Left kidney (tissue), 2 donors: ENCODE data around the gene ZDHHC3. TPM values are rescaled to one million over a fixed set of nuclear protein-coding genes. Genes with fewer than 3 reads are reported as not detected.
A peak's percentile ranks its signal among the peaks of the same experiment; 100 is the strongest.
"Not testable (repeated sequence)": the region's sequence is repeated elsewhere in the genome, so short reads cannot be mapped to it uniquely, and the experiment has no call there.

ENCODE experiments used
- DNase-seq: peaks from one replicate; pipeline ENCODE4 v3.0.0-alpha.2; 2013
- polyA plus RNA-seq: library from polyadenylated mRNA; unstranded; fragments of 120-200 nt; gene quantifications from one replicate; pipeline ENCODE4 v1.2.1, GENCODE V29; 2013; ENCODE audit not compliant: insufficient read length

ZDHHC3 gene
- polyA plus RNA-seq, 1 donor = 93.8 TPM

DNA sequence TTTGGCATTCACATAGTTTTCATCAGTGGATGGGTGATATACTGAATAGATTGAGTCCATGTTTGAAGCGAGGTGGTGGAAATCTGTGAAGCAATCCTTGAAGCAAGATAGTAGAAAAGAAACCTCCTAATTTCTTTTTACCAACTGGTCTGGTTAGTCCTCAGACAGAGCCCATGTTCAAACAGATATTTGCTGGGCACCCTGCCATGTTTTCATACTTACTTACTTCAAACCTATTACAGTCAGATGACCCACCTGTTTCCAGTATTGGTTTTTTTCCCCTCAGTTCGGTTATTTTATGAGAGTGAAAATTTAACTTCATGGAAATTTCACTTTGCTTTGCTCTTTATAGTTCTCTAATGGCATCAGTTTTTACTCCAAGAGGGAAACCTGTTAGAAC, 23.8 kb upstream of the ZDHHC3 start:
- DNase-seq = no peak

DNA sequence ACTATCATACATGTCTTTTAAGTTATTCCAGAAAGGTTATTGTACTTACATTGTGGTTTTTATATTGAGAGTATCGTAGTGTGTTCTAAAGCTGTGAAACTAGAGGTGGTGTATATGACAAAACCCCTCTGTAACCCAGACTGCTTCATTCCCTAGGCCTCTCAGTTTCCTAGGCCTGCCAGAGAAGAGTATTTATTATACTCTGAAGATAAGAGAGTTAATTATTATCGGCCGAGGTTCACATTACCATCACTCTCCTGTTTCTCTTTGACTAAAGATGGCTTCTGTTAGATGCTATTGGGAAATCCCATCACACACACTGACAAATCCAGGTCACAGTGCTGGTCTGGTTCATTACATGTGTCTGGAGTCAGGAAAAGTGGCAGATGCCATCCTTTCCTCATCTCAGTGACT, 20.6 kb upstream of the ZDHHC3 start:
- DNase-seq = no peak

DNA sequence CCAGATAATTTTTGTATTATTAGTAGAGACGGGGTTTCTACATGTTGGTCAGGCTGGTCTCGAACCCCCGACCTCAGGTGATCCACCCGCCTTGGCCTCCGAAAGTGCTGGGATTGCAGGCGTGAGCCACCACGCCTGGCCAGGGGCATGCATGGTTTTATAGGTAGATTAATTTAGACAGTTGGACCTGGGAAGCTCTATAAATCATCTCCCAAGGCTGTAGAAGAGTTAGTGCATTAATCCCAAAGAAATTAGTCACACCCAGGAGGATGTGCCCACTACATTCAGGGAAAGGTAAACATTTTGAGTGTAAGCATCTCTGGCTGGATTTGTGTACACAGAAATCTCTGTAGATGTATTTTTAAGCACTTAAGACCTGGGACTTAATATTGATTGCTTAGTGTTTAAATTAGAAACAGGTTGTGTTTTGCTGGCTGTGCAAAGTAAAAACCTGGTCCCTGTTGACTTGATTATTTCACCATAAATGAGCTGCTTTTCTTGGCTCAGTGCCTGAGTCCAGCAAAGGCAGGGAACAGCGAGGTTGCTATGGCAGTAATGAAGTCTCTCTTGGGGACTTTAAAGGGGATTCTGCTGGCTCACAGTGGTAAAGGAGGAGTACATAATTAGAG, 19.3 kb upstream of the ZDHHC3 start:
- DNase-seq = peak; percentile 69

DNA sequence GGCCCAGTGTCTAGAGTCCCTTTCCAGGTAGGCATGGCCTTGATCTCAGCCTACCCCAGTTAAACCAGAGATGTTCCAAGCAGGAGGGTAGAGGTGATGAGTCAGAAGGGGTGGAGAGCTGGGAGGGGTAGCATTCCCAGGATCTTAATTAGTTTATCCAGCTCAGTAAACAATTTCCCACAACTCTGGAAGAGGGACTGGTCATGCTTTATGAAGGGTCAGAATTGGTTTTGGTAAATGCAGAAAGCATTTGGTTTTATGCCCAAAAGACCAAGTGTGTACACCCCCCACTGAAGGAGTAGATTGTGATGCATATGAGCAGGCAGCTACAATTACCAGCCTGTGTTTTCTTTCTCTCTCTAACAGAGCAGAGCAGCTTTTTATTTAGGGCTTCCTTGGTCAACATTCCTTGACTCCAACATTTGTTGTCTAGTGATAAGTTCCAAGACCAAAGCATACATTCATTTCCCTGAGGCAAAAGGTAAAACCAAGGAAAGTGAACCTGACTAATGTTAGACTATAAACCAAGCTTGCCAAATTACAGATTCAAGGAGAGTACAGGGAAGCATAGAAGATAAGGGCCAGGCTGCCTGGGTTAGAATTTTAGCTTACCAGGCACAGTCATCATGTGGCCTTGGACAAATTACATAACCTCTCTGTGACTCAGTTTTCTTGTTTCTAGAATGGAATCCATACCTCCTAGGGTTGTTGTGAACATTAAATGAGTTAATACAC, 17.7 kb upstream of the ZDHHC3 start:
- DNase-seq = no peak

DNA sequence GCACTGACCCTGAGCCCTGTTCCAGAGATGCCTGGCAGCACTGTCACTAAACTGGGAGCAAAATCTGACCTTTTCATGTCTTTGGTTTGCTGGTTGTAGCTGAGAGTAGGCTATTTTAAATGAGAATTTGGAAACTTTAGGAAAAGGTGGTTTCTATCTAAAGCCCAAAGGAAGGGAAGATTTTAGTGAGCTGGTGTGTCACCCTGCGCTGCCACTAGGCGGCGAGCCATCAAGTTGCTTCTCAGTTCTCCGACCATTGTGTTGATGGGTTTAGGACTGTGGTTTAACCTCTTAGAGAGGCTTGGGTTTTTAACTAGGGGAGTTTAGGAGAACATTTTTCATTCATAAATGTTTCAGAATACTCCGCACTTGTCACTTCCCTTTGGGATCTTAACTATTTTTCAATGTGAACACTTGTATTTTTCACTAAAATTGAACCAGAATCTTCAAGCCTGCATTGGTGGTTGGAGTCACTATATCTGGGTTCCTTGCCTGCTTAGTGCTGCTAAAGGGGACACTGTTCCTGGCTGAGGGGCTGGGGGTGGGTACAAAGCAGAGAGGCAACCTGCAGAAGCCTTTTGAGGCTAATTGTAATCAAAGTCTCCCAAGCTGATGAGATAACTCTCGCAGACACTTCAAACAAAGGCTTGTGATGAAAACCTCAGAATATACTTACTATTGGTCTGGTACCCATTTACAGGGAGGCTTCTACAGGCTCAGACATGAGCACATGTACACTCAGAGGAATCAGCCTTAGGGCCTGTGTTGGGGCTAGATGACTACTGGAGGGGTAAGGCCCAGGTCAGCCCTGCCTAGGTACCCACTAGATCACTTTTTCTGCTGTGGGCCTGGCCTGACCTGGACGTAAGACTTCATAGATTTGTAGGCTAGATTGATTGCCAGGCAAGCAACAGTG, 16.8 kb upstream of the ZDHHC3 start:
- no peak for DNase-seq

DNA sequence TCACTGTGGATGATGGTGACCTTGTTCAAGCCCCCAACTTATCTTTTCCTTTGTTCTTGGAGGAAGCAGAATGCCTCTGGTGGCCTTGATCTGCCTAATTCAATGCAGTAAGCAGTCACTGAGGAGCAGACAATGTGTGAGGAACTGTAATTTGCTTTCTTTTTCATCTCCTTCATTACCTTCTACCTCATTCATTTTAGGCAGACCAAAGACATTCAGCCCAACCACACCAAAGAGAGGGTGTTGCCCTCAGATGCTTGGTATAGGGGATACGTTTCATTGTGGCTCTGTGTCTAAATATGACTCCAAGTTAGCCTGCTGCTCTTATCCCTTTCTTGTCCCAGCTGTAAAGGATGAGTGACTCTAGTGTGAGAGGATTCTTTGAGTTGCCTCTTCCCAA, 15.4 kb upstream of the ZDHHC3 start:
- no peak for DNase-seq

DNA sequence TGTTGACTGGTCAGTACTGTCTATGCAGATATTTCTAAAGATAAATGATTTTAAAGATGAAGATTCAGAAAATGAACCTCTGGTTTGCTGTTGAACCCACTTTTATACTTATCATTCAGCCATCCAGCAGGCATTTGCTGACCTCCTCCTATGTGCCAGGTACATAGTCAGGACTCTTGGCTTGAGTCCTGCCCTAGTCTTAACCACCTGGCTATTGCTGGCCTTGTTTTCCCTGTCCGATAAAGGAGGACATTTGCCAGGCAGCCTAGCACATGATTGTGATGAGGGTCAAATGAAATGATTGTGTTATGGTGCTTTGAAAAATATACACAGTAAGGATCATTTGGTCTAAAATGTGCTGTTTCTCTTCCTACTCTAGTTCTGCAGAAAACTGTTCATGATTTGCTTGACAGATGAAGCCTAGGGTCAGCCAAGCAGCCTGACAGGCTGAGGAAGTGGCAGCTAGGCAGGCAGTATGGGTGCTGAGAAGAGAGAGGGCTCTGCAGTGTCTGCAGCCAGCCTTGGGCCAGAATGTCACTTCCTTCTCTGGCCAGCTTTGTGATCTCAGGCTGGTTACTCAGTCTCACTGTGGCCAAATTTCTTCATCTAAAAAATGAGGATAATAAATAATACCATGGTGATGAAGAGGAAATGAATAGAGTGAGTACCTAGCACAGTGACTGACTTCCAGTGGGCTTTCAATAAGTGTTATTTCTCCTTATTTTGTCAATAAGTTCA, 13.8 kb upstream of the ZDHHC3 start:
- no peak for DNase-seq

DNA sequence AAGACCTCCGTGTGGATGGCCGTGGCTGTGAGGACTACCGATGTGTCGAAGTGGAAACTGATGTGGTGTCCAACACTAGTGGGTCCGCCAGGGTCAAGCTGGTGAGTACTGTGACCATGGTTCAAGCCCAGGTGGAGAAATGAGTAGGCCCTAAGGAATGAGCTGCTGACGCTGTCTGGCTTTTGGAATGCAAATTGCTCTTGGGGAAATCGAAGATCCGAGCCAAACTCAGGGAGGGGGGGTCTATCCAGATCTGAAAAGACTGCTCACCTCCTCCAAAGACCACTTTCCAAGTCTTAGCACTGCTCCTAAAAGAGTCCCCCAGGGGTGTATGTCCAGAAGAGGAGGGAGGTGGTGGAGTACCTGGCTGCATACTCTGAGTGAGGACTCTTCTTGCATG, 13.2 kb upstream of the ZDHHC3 start:
- no peak for DNase-seq

DNA sequence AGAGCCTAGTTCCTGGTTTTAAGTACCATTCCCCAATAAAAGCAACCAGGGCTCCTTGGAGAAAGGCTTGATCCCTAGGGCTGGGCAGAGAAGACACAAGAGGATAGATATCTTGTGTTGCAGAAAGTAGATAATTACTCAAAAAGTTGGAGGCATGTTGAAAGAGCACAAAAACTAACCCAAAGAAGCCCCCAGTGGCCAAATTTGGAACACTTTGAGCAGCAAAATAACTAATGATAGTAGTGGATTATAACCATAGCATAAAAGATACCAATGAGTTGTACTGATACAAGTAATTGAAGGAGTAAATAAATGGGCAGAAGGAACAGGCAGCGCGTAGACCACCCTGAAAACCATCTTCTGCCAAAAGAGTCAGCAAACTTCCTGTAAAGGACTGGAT, 12.1 kb upstream of the ZDHHC3 start:
- DNase-seq = no peak

DNA sequence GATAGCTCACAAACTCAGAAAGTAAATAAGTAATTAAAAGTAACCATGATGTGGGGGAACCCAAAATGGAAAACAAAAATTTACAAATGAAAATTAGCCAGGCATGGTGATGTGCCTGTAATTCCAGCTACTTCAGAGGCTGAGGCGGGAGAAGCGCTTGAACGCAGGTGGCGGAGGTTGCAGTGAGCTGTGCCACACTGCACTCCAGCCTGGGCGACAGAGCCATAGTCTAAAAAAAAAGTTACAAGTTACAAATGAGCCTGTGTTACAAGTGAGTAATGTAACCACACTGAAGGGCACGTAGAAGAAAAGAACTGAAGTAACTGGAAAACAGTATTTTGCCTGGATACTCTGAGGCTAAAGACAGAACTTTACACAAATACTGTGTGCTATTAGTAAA, 11.4 kb upstream of the ZDHHC3 start:
- DNase-seq = no peak

DNA sequence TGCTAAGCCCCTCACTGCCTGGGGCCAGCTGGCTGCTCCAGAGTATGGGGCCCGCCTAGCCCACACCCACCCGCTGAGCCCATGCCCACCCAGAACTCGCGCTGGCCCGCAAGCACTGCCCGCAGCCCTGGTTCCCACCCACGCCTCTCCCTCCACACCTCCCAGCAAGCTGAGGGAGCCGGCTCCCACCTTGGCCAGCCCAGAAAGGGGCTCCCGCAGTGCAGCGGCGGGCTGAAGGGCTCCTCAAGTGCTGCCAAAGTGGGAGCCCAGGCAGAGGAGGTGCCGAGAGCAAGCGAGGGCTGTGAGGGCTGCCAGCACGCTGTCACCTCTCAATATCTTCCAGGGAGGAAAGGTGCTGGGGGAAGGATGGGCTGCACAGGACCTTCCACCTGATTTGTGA, 10.4 kb upstream of the ZDHHC3 start:
- DNase-seq = not testable (repeated sequence)

DNA sequence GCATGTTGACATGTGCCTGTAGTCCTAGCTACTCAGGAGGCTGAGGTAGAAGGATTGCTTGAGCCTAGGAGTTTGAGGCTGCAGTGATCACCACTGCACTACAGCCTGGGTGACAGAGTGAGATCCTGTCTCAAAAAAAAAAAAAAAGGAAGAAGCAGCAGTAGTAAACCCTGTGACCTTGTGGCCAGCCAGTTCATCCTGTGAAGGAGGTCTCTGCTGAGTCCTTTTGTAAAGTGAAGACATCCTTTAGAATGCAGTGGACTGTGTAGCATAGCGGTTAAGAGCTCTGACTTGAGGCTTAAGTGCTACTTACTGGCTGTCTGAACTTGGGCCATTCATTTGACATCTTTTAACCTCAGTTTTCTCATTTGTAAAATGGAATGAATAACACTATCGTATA, 8.4 kb upstream of the ZDHHC3 start:
- DNase-seq = no peak

DNA sequence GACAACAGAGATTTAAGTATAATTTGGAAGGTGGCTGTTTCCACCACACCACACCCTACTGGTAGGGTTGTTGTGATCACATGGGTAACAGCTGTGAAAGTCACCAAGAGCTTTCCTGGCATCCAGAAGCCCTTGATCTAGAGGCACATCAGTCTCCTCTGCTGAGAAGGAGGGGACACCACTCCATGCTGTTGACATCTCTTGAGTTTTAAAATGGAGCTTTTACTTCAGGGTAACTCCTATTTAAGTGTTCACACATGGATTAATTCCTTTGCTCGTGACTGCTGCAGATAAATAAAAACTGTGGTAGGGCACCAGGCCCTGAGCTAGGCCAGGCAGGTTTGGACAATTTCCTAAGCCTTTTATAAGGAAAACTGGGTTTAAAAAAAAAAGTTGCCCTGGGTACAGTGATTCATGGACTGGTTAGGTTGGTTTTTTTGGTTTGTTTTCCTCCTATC, 7.5 kb upstream of the ZDHHC3 start:
- DNase-seq = no peak

DNA sequence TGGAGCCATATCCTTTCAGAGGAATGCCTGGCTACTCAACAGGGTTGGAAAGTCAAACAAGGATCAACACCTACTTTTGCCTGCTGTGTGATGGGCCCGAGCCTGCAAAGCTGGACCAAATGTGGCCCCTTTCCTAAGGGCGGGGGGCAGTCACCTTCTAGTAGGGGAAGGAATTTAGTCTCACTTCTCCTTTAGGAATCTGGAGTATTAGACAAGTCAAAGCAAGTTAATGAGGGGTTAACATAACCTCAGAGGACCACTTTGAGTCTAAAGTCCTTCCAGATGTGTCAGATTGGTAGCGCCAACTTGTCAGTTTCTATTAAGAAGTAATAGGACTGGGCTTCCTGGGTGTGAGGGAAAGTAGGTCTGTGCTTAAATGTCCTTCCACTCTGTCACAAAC, 6.8 kb upstream of the ZDHHC3 start:
- no peak for DNase-seq

DNA sequence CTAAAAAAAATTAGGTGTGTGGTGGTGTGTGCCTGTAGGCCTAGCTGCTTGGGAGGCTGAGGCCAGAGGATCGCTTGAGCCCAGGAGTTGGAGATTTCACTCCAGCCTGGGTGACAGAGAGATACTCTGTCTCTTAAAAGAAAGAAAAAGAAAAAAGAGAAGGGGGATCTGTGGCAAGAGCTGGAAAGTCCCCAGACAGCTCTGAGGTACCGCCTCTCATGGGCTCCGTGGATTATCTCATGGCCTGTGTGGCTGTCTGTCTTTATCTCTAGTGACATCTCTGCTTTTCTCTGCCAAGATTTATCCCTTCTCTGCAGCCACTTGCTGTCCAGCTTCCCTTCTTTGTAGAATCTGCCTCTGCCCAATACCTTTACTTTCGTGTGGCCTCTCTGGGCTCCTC, 5.8 kb upstream of the ZDHHC3 start:
- no peak for DNase-seq

DNA sequence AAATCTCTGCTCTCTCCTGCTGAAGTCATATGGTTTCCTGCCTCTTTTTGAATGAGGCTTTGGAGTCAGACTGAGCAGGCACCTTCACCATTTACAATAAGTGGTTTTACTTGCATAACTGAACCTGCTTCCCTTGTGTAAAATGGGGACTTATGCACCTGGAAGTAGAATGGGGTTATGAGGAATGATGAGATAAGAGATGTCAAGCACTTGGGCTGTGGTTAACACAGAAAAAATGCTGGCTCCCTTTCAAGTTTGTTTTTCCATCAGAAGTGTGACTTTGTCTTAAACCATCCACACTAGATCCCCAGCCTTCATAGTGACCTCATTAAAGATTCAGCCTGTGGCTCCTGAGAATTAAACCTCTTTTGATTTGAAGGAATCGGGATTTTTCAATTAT, 5.2 kb upstream of the ZDHHC3 start:
- no peak for DNase-seq

DNA sequence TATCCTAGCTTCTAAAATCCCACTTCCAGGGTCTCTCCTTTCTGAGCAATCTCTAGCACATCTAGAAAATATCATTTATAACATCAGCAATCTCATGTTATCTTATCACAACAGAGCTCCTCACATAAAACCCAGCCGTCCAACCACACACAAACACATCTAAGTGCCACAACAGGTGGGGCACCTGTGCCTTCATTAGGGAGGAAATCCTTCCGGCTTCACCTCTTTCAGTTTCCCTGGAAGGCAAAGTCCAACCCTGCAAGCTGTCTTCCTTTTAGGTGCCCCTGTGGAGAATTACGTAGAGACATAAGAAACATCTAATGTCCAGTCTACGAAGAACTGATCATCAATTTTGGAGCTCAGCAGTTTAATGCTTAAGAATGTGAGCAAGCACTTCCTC, 1.6 kb downstream of the ZDHHC3 start:
- DNase-seq = no peak

DNA sequence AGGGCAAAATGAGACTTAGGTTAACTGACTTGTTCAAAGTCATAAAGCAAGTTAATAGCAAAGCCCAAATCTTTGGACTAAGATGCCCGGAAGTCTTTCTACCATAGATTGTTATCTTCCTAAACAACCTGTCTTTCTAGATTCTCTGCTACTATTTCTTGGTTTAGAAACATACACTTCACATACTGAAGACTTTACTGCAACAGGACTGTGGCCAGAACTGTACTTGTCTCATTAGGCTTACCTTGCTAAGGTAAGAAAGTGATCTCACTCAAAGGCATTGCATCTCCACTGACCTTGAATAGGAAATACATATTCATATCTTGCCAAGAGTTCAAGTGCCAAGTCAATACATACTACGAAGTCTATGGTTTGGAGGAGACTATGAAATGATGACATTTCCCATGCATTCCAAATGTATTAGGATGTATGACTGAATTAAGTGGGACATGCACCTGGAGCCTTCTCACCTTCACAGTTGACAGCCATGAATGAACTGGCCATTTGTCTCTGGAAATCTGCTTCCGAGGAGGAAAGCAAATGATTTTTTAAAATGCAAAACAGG, 5.0 kb downstream of the ZDHHC3 start:
- DNase-seq = no peak

DNA sequence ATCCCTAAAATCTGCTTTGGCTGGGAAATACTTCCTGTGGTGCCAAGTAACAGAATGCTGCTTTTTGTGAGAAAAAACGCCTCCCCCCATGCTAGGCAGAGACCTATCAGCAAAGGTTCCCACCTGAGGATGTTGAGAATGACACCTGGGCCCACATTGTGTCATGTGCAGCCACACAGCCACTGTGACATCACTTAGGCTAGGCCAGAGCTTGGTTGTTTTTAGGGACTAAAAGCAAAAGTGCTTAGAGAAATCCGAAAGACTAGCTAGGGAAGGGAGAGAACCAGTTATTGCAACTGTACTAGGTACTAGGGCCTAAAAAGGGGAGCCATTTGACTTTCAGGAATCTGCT, 6.2 kb downstream of the ZDHHC3 start:
- DNase-seq = no peak

DNA sequence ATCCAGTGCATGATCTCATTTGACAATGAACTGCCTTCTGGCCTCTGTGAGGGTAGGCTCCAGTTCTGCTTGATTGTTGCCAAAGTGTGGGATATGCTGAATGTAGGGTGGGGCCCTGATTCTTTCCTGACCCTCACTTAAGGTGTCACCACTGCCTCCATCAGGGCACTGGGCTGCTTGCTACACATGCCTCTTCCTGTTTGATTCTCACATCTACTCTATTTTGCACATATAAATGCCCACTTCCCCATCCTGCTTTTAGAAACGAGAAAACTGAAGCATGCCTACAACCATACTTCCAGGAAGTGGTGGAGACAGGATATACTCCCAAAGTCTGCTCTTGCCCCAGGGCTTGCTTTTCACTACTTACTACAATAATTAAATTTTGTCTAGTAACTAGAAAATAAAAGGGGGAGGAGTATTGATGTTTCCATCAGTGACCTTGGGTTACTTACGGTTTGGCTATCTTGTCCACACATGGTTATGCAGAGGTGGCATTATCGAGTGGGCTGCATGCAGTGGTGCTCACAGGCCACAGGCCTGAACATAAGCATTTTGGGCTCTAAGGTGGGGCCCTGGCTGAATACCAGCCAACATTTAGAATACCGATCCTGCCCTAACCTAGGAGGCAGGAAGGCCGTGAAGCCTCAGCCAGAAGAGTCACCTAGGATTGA, 6.7 kb downstream of the ZDHHC3 start:
- DNase-seq = no peak

DNA sequence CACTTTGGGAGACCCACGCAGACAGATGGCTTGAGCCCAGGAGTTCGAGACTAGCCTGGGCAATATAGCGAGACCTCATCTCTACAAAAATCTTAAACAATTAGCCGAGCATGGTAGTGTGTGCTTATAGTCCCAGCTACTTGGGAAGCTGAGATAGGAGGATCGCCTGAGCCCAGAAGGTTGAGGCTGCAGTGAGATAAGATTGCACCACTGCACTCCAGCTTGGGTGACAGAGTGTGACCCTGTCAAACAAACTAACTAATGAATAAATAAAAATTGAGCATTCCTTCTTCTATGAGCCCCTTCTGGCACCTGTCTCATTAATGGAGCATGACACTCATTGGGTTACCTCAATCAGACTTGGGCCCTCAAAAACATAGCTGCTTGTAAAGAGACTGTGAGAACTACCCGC, 7.5 kb downstream of the ZDHHC3 start:
- no peak for DNase-seq
